OCI-LY1 (cell line): Measurements from ENCODE around the gene KCTD20.

Experiments
- EZH2 ChIP-seq: fragments of 200-600 bp; sonication (generic), shearing (Covaris generic); IDR thresholded peaks from 2 replicates; pipeline ENCODE4 v1.8.0; 2017; ENCODE audit warnings: borderline replicate concordance, mixed run types, mild to moderate bottlenecking, antibody characterized with exemption, low read length, moderate library complexity, mixed read lengths
- TF ChIP-seq, protein P1 (sequence below): fragments of 200-600 bp; sonication (generic), shearing (Covaris generic); IDR thresholded peaks from 2 replicates; pipeline ENCODE4 v1.5.1; 2017; ENCODE audit warnings: mild to moderate bottlenecking, antibody characterized with exemption, low read length, moderate library complexity, mixed read lengths

DNA sequence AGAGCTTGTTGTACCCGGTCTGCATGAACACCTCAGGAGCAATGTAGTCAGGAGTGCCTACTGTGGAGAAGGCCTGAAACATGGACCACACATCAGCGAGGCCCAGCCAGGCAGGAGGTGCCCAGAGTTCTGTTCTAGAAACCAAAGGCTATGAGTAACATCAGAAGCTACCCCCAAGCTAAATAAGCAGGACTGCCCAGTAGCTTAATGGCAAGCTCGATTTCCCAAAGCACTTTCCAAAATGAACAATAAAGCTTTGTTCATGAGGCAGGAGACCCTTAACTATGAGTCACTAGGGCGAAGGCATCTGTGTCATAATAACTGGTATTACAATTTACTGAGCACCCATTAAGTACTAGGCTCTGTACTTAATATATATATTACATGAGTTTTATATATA is 57.1 kb downstream of the KCTD20 start:
- TF ChIP-seq EZH2 = no peak
- TF ChIP-seq, protein P1, sequence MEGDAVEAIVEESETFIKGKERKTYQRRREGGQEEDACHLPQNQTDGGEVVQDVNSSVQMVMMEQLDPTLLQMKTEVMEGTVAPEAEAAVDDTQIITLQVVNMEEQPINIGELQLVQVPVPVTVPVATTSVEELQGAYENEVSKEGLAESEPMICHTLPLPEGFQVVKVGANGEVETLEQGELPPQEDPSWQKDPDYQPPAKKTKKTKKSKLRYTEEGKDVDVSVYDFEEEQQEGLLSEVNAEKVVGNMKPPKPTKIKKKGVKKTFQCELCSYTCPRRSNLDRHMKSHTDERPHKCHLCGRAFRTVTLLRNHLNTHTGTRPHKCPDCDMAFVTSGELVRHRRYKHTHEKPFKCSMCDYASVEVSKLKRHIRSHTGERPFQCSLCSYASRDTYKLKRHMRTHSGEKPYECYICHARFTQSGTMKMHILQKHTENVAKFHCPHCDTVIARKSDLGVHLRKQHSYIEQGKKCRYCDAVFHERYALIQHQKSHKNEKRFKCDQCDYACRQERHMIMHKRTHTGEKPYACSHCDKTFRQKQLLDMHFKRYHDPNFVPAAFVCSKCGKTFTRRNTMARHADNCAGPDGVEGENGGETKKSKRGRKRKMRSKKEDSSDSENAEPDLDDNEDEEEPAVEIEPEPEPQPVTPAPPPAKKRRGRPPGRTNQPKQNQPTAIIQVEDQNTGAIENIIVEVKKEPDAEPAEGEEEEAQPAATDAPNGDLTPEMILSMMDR = no peak
